ENCODE results near the gene AEBP1.
A peak's percentile ranks its signal among the peaks of the same experiment; 100 is the strongest.

AEBP1 gene

GRCh38 chr7:44067064-44067951, 36.8 kb upstream of the AEBP1 start:
- DNase-seq = no peak

- no peak for DNase-seq
Measured at GRCh38 chr7:44068054-44068453, 36.1 kb upstream of the AEBP1 start.

GRCh38 chr7:44071726-44072363, 32.3 kb upstream of the AEBP1 start:
- DNase-seq = no peak

DNA sequence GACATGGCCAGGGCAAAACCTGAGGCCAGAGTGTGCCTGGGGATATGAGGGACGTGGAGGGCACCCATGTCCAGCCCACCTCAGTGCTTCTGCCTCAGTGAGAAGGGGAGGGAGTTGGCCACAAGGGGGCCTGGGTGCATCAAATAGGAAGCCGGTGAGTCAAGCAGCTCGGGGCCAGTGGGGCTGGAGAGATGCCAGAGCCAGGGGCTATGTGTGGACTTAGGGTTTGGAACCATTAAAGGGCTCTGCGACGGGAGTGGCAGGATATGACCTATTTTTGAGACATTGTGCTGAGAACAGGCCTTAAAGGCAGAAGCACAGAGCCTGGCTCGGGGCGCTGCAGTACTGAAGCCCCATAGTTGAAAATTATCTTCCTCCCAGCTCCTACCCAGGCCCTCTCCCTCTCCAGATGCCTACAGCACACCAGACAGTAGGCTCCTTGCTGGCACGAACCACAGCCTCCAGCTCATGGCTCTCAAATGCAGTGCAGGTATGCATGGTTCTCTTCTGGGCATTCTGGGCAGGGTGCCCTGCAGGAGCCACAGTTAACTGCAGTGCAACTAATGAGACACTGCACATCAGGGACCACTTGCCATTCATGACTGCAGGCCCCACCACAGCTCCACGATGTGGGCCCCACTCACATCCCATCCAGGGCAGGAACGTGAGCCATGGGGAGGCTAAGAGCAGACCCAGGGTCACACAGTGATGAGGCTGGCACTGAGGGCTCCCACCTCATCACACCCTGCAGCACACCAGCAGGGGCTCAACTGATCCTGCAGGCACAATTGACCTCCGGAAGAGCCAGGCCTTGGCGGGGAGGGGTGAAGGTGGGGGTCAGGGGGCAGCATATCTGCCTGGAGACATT, 31.5 kb upstream of the AEBP1 start:
- peak; percentile 37 for DNase-seq

- DNase-seq = no peak
Measured at GRCh38 chr7:44073664-44074348, 30.3 kb upstream of the AEBP1 start.

DNA sequence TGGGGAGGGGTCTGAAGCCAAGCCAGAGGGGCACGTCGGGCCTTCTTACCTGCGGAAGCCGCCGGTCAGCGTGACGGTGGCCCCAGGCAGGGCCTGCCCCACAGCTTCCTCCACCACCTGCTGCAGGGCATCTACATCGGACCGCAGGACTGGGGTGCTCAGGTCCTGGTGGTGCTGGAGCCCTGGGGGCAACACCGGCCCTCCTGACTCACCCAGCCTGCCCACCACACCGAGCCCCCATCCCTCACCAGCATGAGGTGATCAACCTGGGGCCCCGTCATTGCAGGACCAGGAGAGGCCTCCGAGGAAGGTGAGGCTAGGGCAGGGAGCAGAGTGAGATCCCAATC, 29.8 kb upstream of the AEBP1 start:
- DNase-seq = no peak

GRCh38 chr7:44075296-44076075, 28.7 kb upstream of the AEBP1 start:
- DNase-seq = no peak

DNA sequence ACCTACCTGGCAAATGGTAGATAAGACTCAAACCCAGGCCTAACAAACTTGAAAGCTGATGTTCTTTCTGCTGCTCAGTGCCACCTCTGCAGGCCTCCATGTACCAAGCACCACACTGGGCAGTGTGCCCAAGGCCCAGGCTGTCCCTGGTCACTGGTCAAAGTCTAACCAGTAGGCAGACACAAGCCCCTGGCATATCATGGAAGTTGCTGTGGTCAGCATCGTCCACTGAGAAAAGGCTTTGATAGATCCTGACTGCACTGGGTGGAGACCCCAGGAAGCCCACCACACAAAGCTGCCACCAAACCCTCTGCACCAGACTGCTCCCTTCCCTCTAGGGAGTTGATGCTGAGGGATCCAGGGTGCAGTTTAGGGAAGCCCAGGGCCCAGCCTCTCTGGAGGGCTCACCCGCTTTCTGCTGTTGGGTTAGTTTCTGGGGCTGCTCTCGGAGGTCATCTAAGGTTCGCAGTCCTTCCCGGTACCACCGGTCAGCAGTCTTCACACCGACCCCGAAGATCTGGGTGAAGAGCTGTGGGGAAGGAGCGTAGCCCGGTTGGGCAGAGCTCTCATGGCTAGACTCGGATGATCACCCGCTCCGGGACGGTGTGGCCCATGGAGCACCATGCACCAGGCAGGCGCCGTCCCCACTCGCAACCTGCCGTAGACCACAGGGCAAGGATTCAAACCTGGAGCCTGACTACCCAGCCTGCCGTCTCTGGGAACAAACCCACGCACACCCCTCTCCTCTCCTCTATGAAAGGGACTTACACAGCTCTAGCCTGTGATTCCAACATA, 27.8 kb upstream of the AEBP1 start:
- no peak for DNase-seq

DNA sequence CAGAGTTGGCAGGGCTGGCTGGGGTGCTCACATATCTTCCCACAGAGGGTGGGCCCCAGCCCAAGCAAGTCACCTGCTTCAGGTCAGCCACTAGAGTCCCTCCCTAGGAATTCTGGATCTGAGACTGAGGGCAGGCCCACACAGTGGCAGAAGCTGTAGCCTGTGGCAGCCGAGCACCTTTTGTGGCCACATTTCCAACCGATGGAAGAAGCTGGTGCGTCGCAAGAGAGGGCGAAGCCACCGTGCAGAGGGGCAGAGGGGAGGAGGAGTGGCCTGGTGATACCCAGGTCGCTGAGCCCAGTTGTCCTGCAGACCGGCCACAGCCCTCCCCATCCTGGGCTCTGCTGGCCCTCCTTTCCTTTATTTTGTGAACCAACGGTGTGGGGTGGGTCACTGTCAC, 27.1 kb upstream of the AEBP1 start:
- DNase-seq = no peak

DNA sequence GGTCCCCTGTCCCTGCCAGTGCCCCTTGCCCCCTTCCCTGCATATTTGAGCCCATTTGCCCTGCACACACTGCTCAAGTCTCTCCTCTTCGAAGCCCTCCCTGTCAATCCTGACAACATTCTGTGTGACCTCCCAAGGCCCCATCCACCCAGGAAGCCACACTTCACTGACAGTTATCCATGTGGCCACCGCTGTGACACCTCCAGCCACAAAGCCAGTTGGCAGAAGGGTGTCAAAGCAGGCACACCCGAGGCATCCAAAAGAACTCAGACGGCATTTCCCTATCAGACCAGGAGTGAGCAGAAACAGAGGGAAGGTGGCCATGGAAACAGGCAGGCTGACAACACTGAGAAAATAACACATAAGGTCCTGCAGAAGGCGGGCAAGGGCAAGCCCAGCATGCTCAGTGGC, 26.5 kb upstream of the AEBP1 start:
- no peak for DNase-seq

GRCh38 chr7:44078521-44078920, 25.6 kb upstream of the AEBP1 start:
- DNase-seq = no peak

- no peak for DNase-seq
Measured at GRCh38 chr7:44079331-44080021, 24.7 kb upstream of the AEBP1 start.

DNA sequence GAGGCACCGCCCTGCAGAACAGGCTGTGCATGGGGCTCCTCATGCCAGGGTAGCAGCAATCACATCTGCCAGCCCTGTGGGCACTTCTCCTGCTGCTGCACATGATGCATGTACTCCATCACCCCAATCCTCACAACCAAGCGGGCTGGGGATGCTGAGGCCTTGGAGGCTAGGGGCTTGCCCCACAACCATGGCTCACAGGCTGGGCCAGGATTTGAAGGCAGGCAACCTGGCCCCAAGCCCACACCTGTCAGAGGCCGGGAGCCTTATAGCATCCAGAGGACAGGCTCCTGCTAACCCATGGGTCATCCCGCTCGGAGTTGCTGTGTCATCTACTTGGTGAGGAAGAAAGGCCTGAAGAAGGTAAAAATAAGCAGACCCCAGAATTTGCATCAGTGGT, 24.0 kb upstream of the AEBP1 start:
- DNase-seq = no peak

DNA sequence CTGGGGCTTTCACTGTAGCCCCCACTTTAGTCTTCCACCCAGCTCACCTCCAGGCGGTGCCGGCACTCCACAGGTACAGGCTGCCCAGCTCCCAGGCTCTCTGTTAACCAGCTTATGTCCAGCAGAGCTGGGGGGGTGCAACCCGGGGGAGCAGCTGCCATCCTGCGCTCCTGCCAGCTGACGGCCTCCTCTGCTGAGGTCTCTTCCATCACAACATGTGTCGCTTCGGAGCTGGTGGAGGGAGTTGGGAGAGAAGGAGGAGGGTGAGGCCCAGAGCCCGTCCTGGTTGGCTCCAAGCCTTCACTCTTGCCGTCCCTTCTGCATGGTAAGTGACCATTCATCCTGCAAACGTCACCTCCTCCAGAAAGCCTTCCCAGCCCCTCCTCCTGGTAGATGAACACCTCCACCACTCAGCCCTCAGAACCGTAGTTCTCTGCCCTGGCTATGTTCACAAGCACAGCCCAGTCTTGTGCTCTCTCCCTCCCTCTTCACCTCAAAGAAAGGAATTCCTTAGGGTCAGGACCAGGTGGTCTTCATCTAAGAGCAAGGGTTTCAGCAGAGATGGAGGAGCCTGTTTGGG, 23.4 kb upstream of the AEBP1 start:
- no peak for DNase-seq

DNA sequence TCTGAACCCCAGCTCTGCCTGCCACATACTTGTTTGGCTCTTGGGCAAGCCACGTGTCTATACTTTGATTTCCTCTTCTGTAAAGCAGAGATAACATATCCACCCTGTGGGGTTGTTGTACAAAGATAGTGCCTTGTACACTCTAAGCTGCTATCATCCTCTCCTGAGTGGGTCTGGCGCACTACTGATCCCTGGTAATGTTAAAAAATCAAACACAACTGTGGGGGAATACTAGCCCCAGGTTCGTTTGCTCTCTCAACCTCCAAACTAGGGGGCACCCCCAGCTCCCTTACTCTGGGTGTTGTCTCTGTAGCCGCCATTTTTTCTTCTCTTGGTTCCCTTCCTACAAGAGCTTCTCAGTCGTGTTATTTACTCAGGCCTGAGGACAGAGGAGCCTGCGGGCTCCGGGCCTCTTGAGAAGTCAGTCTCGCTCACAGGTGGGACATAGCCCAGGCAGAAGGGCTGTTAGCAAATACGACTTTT, 22.8 kb upstream of the AEBP1 start:
- no peak for DNase-seq

DNA sequence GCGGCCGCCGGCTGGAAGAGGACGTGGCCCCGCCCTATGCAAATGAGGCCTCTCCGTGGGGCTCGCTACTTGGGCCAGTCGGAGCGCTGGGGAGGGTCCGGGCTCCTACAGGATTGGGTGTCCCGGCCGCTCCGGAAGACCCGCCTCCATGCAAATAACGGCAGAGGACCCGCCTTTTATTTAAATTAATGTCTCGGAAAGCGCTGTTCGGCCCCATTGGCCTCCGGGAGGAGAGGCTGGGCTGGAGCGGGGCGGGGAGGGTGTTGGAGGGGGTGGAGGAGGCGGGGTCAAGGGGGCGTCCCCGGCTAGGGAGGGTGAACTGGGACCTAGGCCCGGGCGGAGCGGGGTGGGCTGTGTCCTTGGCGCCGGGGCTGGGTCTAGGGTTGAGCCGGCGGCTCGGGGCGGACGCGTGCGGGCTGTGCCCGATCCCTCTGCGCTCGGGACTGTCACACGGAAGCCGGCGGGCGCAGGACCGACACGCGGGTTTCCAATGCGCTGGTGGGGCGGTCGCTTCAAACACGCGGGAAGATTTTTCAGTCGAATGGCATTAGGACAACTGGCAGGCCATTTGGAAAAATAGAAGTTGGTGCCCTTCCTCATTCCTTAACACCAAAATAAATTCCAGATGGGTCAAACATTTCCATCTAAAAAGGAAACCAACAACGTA, 21.5 kb upstream of the AEBP1 start:
- DNase-seq = peak; percentile 98

- no peak for DNase-seq
Measured at GRCh38 chr7:44083796-44084195, 20.3 kb upstream of the AEBP1 start.

DNA sequence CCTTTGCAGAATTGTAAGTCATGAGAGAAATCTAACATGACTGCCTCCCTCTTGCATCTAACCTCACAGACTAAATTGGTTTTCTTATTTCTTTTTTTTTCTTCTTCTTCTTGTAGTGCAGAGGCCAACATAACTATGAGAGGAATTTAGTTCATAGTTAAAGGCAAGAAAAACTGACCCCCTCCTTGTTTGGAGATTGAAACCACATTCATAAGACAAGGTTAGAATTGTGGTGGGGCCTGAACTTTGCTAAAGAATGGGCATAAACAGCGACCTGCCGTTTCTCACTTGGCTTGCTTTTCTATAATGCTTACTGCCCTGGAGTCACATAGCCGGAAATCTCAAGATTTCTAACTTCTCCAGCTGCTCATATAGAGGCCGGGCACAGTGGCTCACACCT, 19.4 kb upstream of the AEBP1 start:
- no peak for DNase-seq

GRCh38 chr7:44085546-44085945, 18.6 kb upstream of the AEBP1 start:
- no peak for DNase-seq

- no peak for DNase-seq
Measured at GRCh38 chr7:44086627-44087026, 17.5 kb upstream of the AEBP1 start.
